ENCODE data around the gene PUS1. TPM values are rescaled to one million over a fixed set of nuclear protein-coding genes. Genes with fewer than 3 reads are reported as not detected.

Gene PUS1
- total RNA-seq, 3 donors from 2014 or later: 8.8 to 31.5 (median 20.9) TPM

DNA sequence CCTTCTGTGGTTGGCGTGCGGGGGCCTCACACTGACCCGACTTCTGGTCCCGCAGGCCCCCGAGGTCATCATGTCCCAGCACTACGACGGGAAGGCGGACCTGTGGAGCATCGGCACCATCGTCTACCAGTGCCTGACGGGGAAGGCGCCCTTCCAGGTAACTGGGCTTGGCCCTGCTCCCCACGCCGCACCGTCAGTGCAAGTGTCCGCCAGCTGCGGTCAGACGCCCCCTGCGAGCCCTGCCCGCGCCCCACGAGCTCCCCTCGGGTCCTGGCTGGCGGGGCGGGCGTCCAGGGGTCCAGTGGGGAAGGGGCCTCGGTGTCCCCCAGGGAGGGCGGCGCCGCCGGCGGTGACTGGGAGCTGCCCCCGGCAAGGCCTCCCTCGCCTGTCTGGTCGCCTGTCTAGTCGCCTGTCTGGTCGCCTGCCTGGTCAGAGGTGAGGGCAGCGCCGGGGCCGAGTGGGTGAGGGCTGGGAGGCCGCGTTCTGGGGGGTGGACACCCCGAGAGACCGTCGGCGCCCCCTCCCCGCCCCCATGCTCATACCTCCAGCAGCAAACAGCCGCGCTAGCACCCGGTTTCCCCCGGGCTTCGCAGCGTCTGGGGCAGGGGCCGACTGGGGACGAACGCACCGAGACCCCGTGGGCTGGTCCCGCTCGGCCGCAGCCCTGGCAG is 19.9 kb upstream of the PUS1 start:
- Histone ChIP-seq H3K36me3 (peaks cover 26% of the 10 kb centered on the region), H3K27ac (no peak overlapping the region), H3K4me1 (peaks cover 0 to 9% of the 10 kb centered on the region in 2 donors), H3K9me3 (no peaks in the 10 kb centered on the region), H3K27me3 (no peaks in the 10 kb centered on the region), H3K4me3 (no peak overlapping the region)
- intact Hi-C loops (cut with DNase I; ENCODE audit: low total_unique reads): no loop called here
- no peak for TF ChIP-seq POLR2AphosphoS5 (IDR thresholded peaks at IDR 0.05)
- no peak for TF ChIP-seq POLR2A (IDR thresholded peaks at IDR 0.05)
- TF ChIP-seq, protein P1, sequence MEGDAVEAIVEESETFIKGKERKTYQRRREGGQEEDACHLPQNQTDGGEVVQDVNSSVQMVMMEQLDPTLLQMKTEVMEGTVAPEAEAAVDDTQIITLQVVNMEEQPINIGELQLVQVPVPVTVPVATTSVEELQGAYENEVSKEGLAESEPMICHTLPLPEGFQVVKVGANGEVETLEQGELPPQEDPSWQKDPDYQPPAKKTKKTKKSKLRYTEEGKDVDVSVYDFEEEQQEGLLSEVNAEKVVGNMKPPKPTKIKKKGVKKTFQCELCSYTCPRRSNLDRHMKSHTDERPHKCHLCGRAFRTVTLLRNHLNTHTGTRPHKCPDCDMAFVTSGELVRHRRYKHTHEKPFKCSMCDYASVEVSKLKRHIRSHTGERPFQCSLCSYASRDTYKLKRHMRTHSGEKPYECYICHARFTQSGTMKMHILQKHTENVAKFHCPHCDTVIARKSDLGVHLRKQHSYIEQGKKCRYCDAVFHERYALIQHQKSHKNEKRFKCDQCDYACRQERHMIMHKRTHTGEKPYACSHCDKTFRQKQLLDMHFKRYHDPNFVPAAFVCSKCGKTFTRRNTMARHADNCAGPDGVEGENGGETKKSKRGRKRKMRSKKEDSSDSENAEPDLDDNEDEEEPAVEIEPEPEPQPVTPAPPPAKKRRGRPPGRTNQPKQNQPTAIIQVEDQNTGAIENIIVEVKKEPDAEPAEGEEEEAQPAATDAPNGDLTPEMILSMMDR (IDR thresholded peaks at IDR 0.05): no peak
- DNase-seq (ENCODE audit: low spot score in 2 of 2): no peak

DNA sequence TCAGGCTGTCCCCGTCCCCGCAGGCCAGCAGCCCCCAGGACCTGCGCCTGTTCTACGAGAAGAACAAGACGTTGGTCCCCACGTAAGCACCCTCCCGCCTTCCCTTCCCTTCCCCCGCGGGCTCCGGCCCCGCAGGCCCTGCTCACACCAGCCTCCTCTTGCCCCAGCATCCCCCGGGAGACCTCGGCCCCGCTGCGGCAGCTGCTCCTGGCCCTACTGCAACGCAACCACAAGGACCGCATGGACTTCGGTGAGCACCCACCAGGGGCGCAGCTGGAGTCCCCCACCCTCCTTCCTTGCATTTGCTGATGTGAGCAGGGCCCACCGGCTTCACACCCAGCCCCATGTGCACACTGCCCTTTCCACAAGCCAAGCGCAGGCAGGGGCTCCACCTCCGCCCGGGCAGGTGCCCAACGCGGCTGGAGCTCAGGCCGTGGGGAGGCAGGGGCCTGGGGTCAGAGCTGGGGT is 19.3 kb upstream of the PUS1 start:
- no peak for DNase-seq (ENCODE audit: low spot score in 2 of 2)
- Histone ChIP-seq H3K27ac (no peak overlapping the region), H3K36me3 (peaks cover 32% of the 10 kb centered on the region), H3K9me3 (no peaks in the 10 kb centered on the region), H3K4me3 (no peak overlapping the region), H3K27me3 (no peaks in the 10 kb centered on the region), H3K4me1 (peaks cover 0 to 9% of the 10 kb centered on the region in 2 donors)
- TF ChIP-seq POLR2AphosphoS5 (IDR thresholded peaks at IDR 0.05): no peak
- TF ChIP-seq POLR2A (IDR thresholded peaks at IDR 0.05): no peak
- TF ChIP-seq, protein P1 (IDR thresholded peaks at IDR 0.05): no peak
- intact Hi-C loops (cut with DNase I; ENCODE audit: low total_unique reads): no loop called here

DNA sequence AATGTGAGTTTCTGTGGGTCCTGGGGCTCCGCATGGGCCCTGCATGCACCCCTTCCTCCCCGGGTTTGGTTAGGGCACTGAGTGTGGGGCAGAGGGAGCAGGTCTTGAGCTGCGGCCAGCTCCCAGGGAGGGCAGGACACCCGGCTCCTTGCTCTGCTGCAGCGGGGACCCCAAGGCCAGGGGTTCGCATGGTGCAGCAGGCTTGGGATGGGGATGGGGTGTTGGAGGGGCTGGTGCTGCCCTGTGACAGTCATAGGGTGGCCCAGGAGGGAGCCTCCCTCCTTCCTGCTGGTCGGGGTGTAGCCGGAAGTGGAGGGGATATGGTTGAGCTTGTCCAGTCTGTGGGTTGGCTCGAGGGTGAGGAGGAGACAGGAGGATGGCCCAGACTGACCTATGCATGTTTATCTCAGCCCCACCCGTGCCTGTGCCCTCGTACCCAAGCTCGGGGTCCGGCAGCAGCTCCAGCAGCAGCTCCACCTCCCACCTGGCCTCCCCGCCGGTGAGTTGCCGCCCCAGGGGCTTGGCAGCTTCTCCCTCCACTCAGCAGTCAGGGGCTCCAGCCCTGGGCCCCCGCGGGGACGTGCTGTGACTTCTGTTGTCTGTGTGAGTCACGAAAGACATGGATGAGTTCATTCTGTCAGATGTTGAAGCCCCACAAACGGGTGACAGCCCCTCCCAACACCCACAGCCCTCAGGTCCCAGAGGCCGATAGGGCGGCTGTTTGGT is 18.6 kb upstream of the PUS1 start:
- Histone ChIP-seq H3K27me3 (no peaks in the 10 kb centered on the region), H3K9me3 (no peaks in the 10 kb centered on the region), H3K27ac (no peak overlapping the region), H3K36me3 (peaks cover 32% of the 10 kb centered on the region), H3K4me1 (peaks cover 0 to 9% of the 10 kb centered on the region in 2 donors), H3K4me3 (no peak overlapping the region)
- no peak for DNase-seq (ENCODE audit: low spot score in 2 of 2)
- intact Hi-C loops (cut with DNase I; ENCODE audit: low total_unique reads): no loop called here
- TF ChIP-seq, protein P1 (IDR thresholded peaks at IDR 0.05): no peak
- no peak for TF ChIP-seq POLR2AphosphoS5 (IDR thresholded peaks at IDR 0.05)
- no peak for TF ChIP-seq POLR2A (IDR thresholded peaks at IDR 0.05)

GRCh38 chr12:131911028-131911650 is 17.9 kb upstream of the PUS1 start:
- intact Hi-C loops (cut with DNase I; ENCODE audit: low total_unique reads): no loop called here

More at GRCh38 chr12:131911028-131911650, 17.9 kb upstream of the PUS1 start:
- peaks cover 0 to 9% of the 10 kb centered on the region in 2 donors for H3K4me1 ChIP-seq
- H3K36me3 ChIP-seq: peaks cover 32% of the 10 kb centered on the region
- no peaks in the 10 kb centered on the region for H3K27me3 ChIP-seq
- H3K4me3 ChIP-seq: no peak overlapping the region
- no peaks in the 10 kb centered on the region for H3K9me3 ChIP-seq
- TF ChIP-seq POLR2A (IDR thresholded peaks at IDR 0.05) (no peak), POLR2AphosphoS5 (IDR thresholded peaks at IDR 0.05) (no peak)
- TF ChIP-seq, protein P1 (IDR thresholded peaks at IDR 0.05): no peak
- no peak overlapping the region for H3K27ac ChIP-seq
- no peak for DNase-seq (ENCODE audit: low spot score in 2 of 2)

All from breast epithelium (tissue), 4 donors.